HFF-Myc (cell line): Measurements from ENCODE around the gene CDCA5.

Source experiments
- DNase-seq: peaks from one replicate; pipeline ENCODE4 v3.0.0-alpha.2; 2011; ENCODE audit warnings: low read depth; ENCODE audit errors: extremely low read depth
- H3K4me3 ChIP-seq: replicated peaks from 2 replicates; pipeline ENCODE4 v1.5.1; 2011; ENCODE audit warnings: low read depth, mild to moderate bottlenecking, control low read depth, low read length
- TF ChIP-seq, protein P1 (sequence below): IDR thresholded peaks from 2 replicates; pipeline ENCODE4 v1.5.1; 2012; ENCODE audit warnings: mild to moderate bottlenecking, low read depth, low read length, control low read depth; ENCODE audit errors: missing control alignments

Gene CDCA5

DNA sequence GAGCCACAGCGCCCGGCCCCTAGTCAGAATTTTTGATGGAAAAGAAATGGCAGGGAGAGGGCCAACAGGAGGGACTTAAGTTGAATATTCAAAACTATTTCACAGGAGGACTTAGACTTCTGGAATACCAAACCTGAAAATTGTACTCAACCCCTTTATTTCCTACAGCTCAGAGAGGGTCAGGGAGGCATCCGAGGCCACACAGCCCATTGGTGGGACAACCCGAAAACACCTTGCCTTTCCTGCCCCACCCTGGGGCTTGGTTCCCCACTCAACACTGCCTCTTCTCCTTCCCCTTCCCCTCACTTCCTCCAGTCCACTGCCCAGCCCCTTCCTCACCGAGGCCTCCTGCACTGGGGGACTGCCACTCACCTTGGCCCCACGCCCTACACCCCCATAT lies 26.8 kb downstream of the CDCA5 start:
- DNase-seq: no peak
- TF ChIP-seq, protein P1, sequence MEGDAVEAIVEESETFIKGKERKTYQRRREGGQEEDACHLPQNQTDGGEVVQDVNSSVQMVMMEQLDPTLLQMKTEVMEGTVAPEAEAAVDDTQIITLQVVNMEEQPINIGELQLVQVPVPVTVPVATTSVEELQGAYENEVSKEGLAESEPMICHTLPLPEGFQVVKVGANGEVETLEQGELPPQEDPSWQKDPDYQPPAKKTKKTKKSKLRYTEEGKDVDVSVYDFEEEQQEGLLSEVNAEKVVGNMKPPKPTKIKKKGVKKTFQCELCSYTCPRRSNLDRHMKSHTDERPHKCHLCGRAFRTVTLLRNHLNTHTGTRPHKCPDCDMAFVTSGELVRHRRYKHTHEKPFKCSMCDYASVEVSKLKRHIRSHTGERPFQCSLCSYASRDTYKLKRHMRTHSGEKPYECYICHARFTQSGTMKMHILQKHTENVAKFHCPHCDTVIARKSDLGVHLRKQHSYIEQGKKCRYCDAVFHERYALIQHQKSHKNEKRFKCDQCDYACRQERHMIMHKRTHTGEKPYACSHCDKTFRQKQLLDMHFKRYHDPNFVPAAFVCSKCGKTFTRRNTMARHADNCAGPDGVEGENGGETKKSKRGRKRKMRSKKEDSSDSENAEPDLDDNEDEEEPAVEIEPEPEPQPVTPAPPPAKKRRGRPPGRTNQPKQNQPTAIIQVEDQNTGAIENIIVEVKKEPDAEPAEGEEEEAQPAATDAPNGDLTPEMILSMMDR: no peak
- H3K4me3 ChIP-seq: no peak overlapping the region

GRCh38 chr11:65055538-65055937 lies 28.3 kb downstream of the CDCA5 start:
- TF ChIP-seq, protein P1: no peak
- H3K4me3 ChIP-seq: no peak overlapping the region
- no peak for DNase-seq

DNA sequence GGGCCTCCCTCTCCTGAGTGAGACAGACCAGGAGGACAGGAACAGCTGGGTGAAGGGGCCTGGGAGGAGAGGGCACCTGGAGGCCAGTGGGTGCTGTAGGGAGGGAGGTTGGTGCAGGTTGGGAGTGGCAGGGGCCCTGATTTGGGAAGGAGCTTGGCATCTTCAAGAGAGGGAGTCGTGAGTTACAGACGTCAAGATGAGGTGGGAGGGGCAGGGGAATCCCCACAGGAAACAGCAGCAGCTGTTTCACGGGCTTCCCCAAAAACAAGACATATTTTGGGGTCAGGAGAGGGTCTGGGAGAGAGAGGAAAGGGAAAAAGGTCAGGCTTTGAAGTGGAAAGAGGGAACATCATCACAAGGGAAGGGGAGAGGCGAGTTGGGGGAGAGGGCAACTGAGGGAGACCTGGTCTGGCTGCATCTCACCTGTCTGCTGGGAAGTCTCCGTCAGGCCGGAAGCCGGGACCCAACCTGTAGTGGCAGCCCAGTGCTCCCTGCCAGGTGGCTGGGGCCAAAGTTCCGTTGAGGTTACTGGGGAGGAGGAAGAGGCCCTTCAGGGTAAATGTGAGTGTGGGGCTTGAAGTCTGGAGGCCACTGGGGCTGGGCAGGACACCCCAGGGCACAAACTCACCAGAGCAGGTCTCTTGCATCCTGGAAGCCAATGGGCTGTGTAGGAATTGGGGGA lies 29.9 kb downstream of the CDCA5 start:
- TF ChIP-seq, protein P1: no peak
- no peak for DNase-seq
- H3K4me3 ChIP-seq: no peak overlapping the region

GRCh38 chr11:65051398-65051858 lies 32.4 kb downstream of the CDCA5 start:
- H3K4me3 ChIP-seq: no peak overlapping the region
- TF ChIP-seq, protein P1: no peak
- no peak for DNase-seq

DNA sequence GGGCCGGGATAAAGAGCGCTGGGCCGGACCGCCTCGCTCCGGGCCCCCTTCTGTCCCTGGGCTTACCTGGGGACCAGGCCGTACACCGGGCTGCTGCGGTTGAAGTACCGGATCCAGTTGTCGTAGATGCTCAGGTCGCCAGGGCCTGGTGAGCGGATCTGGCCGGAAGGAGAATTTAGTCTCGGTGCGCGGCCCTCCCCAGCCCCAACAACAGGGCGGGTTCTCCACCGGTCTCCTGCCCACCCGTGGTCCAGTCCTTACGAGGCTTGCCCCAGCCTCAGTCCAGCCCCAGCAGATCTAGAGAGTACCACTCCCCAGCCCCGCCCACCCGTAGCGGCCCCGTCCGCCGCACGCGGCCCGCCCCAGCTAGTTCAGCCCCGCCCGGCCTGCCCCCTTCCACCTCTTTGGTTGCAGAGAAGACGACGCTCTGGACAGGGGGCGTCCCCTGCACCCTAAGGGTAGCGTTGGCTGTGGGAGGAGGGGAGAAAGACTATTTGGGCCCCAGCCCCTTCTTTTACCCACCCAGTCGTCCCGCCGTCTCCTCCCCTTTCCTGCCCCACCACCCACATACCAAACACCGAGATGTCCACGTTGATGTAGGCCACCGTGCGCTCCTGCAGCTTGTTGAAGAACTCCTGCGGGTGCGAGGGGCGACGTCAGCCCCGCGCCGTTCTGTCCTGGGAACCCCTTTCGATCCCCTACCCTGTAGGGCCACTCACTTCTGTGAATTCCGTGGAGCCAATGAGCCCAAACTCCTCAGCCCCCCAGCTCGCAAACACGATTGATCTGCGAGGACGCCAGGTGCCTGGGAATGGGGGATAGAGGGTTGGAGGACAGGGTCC lies 36.0 kb downstream of the CDCA5 start:
- DNase-seq: no peak
- TF ChIP-seq, protein P1: no peak
- H3K4me3 ChIP-seq: peak overlapping the region; percentile 36

GRCh38 chr11:65045728-65046127 lies 38.1 kb downstream of the CDCA5 start:
- TF ChIP-seq, protein P1: no peak
- DNase-seq: no peak
- H3K4me3 ChIP-seq: no peak overlapping the region
